GM06990 (cell line): ENCODE data around the gene TET1.

Source experiments
- DNase-seq: peaks from one replicate; pipeline ENCODE4 v3.0.0-alpha.2; 2011; ENCODE audit not compliant: insufficient read length; ENCODE audit errors: extremely low read depth
- H3K27me3 ChIP-seq: replicated peaks from 2 replicates; pipeline ENCODE4 v1.6.0; 2011; ENCODE audit warnings: low read length; ENCODE audit not compliant: control insufficient read depth, insufficient read depth
- H3K36me3 ChIP-seq: 2 replicates; pipeline ENCODE4 v1.5.1; 2011; ENCODE audit warnings: low read length; ENCODE audit not compliant: control insufficient read depth, insufficient read depth
- H3K4me3 ChIP-seq: replicated peaks from 2 replicates; pipeline ENCODE4 v1.5.1; 2011; ENCODE audit warnings: low read depth, mild to moderate bottlenecking, control low read depth, low read length
- TF ChIP-seq, protein P1 (sequence below): IDR thresholded peaks from 2 replicates; pipeline ENCODE4 v1.5.1; 2011; ENCODE audit warnings: low read length, control low read depth, mild to moderate bottlenecking, inconsistent platforms; ENCODE audit not compliant: insufficient read depth, poor library complexity, severe bottlenecking

TET1 gene

DNA sequence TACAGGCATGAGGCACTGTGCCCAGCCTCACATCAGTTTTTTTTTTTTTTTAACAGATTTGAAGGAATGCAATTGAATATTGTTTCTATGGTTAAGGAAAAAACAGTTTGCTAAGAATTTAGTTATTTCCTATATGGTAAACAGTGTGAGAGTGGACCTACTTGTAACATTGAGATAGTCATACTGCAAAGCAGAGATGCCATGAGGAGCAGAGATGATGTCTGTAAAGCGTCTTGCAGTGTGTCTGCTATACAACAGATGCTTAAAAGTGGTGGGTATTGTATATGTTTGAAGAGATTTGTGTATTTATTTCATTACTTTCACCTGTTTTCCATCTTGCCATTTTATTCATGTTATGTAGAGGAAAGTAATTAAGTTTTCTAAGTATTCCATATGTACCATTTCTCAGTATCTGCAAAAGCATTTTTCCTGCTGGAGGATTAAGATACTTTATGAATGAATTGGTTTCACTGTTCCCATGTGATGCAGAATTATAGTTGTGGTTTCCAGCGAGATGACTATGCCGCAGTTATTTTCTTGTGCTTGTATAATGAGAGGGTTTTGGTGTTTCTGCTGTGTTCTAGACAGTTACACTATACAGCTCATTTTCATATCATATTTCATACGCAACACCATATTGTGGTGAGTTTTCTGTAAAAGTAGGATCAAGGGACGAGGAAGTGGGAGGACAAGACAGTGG is 26.6 kb downstream of the TET1 start:
- H3K27me3 ChIP-seq, result no peaks in the 10 kb centered on the region
- no peak overlapping the region for H3K4me3 ChIP-seq
- no peaks in the 10 kb centered on the region for H3K36me3 ChIP-seq
- DNase-seq, result no peak
- TF ChIP-seq, protein P1, sequence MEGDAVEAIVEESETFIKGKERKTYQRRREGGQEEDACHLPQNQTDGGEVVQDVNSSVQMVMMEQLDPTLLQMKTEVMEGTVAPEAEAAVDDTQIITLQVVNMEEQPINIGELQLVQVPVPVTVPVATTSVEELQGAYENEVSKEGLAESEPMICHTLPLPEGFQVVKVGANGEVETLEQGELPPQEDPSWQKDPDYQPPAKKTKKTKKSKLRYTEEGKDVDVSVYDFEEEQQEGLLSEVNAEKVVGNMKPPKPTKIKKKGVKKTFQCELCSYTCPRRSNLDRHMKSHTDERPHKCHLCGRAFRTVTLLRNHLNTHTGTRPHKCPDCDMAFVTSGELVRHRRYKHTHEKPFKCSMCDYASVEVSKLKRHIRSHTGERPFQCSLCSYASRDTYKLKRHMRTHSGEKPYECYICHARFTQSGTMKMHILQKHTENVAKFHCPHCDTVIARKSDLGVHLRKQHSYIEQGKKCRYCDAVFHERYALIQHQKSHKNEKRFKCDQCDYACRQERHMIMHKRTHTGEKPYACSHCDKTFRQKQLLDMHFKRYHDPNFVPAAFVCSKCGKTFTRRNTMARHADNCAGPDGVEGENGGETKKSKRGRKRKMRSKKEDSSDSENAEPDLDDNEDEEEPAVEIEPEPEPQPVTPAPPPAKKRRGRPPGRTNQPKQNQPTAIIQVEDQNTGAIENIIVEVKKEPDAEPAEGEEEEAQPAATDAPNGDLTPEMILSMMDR, result no peak

DNA sequence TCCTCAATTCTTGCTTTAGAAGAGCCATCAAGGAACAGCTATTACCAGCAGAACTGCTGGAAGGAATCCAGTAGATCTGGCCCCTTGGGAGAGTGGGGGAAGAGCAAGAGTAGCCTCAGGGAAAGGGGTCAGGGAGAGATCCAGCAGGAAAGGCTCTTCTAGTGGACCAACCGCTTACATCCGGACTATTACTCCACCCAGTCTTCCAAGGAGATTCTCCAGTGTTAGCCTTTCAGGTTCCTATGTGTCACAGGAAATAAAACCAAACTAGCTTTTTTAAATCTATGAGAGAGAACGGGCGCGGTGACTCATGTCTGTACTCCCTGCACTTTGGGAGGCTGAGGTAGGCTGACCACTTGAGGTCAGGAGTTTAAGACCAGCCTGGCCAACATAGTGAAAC is 34.3 kb downstream of the TET1 start:
- TF ChIP-seq, protein P1, result no peak
- no peak for DNase-seq

DNA sequence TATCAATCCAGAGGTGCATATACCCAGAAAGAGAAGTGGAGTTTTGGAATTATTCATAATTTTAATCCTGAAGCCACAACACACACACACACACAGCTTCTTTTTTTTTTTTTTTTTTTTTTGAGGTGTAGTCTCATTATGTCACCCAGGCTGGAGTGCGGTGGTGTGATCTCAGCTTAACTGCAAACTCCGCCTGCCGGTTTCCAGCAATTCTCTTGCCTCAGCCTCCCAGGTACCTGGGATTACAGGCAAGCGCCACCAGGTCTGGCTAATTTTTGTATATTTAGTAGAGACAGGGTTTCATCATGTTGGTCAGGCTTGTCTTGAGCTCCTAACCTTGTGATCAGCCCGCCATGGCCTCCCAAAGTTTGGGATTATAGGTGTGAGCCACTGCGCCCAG is 35.4 kb downstream of the TET1 start:
- no peak overlapping the region for H3K4me3 ChIP-seq
- no peak for DNase-seq
- TF ChIP-seq, protein P1, result no peak
- no peaks in the 10 kb centered on the region for H3K36me3 ChIP-seq
- no peaks in the 10 kb centered on the region for H3K27me3 ChIP-seq

More for the DNA sequence above, 34.3 kb downstream of the TET1 start:
- H3K36me3 ChIP-seq, result no peaks in the 10 kb centered on the region
- H3K27me3 ChIP-seq, result no peaks in the 10 kb centered on the region
- no peak overlapping the region for H3K4me3 ChIP-seq

DNA sequence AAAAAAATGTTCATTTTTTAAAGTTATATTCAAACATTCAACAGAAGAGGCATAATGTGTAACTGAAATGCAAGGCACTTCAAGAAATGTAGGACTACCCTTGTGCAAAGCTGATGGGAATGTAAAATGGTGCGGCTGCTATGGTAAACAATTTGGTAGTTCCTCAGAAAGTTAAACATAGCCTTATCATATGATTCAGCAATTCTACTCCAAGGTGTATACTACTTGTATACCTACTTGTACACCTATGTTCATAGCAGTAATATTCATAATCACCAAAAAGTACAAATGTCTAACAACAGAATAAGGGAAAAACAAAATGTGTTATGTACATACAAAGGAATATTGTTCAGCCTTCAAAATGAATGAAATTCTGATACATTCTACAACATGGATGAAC is 37.3 kb downstream of the TET1 start:
- H3K36me3 ChIP-seq, result no peaks in the 10 kb centered on the region
- no peak overlapping the region for H3K4me3 ChIP-seq
- TF ChIP-seq, protein P1, result no peak
- no peak for DNase-seq
- no peaks in the 10 kb centered on the region for H3K27me3 ChIP-seq

DNA sequence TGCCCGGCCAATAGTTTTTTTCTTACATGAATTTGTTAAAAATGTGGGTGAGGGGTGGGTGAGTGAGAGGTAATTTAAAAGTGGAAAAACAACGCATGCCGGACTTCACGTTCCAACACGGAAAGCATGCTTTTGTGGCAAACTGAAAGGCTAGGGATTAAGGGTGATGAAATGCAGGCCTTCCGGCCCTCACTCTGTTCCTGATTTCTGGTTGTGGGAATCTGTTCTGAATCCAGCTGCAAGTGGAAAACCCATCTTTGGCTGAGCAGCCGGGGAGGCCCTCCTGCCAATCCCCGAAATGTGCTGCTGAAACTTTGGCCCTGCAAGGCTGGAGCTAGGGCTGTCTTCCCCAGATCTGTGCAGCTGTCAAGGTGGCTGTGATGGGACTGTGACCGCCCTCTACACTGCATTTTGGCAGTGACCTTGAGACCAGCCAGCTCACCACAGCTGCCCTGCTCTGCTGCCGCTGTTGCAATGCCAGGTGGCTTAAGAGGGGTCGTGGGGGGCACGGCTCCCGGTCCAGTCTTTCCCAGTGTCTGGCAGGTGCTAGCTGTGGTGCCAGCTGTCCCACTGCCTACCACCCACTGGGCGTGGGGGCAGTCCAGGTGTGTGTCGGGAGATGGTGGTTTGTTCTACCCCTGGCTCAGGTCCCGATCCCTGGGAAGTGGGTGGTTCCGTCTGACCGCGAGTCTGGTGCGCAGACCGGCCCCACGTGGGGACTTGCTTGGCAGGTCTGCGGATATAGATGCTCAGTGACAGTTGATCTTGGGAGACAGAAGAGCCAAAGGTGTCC is 39.0 kb downstream of the TET1 start:
- H3K4me3 ChIP-seq, result no peak overlapping the region
- DNase-seq, result peak; percentile 7

More for the DNA sequence above, 39.0 kb downstream of the TET1 start:
- Histone ChIP-seq H3K27me3 (no peaks in the 10 kb centered on the region), H3K36me3 (no peaks in the 10 kb centered on the region)
- TF ChIP-seq, protein P1, result no peak
